GM21717 (cell line): ENCODE results near the gene TSHB.

ENCODE experiments used
- ATAC-seq: cut with Tn5 transposase; IDR thresholded peaks from one replicate; pipeline ENCODE4 v1.9.1; 2021; ENCODE audit warnings: mild to moderate bottlenecking, moderate library complexity; ENCODE audit not compliant: unreplicated experiment

The TSHB gene

DNA sequence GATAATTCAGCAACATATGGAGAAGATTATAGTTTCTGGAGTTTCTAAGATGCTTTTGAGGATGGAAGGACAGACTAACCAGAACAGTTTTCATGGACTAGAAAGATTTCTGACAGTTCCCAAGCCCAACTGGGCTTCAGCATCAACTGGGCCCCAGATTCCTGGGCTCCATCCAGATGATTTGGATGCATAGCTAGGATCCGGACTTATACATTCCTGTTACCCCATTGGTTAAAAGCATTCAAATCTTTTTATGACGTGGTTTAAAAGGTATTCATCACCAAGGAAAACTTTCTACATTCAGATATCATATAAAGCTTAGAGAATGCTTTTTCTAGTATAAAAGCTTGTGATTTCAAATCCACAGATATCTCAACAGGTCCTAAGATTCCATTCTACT is 29.7 kb downstream of the TSHB start:
- no peak for ATAC-seq

DNA sequence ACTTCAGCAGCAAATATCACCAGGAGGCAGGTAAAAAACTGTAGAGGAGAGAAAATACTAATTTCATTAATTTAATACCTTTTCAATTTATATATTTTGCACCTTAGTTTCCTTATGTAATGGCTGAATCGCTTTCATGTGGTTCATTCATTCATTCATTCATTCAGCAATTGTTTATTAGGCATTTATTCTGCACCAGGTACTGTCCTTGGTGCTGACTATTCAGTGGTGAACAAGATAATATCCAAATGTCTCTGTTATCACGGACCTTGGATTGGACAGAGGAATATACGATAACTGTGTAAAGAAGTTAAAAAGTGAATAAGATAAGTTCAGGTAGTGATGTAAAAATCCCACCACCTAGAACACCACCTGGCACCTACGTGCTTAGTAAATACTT is 30.9 kb downstream of the TSHB start:
- no peak for ATAC-seq

DNA sequence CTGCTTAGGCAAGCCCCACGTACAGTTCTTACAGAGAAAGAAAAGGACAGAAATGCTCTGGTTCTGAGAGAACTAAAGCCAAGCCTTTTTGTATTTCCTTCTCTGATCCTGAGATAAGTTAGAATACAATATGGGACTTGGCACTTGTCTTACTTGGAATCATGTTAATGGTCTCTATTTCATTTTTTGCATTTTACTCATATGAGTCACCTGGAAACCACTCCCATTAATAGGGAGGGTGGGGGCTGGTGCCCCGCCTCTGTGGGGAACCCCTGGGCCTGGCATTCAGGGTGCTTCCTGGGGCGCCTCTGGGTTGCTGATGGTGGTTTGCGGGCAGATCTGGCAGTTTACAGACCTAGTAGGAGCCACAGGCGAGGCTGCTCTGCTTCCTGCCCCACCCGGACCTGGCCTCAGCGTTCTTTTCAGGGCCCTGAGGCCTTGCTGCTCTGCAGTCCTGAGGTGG is 32.9 kb downstream of the TSHB start:
- ATAC-seq, result peak; percentile 85

DNA sequence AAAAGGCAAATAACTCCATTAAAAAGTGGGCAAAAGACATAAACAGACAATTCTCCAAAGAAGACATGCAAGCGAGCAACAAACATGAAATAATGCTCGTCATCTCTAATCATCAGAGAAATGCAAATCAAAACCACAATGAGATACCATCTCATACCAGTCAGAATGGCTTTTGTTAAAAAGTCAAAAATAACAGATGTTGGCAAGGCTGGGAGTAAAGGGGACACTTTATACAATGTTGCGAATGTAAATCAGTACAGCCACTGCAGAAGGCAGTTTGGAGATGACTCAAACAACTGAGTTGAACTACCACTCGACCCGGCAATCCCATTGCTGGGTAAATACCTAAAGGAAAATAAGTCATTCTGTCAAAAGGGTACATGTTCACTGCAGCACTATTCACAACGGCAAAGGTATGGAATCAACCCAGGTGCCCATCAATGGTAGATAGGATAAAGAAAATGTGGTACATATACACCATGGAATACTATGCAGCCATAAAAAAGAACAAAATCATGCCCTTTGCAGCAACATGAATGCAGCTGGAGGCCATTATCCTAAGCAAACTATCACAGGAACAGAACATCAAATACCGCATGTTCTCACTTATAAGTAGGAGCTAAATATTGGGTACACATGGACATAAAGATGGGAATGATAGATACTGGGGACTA is 33.7 kb downstream of the TSHB start:
- no peak for ATAC-seq

DNA sequence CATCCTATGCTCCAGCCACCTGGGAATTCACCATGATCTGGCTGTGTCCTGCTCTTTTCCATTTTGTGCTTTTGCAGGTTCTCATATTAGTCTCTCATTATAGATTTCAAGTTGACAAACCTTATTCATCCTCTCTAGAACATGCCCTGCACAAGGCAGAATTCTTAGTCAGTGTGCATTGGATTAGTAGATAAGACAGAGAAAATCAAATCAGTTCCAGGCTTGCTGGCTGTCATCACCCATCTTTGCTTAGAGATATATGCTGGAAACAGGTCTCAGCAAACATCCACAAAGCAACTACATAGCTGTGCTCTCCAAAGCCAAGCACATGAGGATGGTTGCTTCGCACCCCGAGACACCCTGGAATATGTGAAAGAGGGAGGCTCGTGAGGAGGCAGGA is 34.8 kb downstream of the TSHB start:
- ATAC-seq, result no peak

DNA sequence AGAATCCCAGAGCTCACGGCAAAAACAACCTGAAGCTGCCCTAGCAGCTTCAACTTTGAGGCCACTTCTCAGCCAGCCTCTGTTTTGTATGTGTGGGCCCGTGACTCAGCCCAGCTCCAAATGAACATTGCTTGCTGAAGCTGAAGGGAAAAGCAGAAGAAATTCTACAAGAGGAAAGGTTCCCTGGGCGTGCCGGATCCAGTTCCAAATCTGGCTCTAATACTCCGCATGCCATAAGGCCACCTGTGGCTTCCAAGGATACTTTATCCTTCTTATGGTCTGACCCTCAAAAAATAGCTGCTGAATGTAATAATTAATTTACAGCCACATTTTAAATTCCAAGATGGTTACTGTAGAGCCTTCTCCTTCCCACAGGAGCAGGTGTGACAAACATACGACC is 35.4 kb downstream of the TSHB start:
- no peak for ATAC-seq

DNA sequence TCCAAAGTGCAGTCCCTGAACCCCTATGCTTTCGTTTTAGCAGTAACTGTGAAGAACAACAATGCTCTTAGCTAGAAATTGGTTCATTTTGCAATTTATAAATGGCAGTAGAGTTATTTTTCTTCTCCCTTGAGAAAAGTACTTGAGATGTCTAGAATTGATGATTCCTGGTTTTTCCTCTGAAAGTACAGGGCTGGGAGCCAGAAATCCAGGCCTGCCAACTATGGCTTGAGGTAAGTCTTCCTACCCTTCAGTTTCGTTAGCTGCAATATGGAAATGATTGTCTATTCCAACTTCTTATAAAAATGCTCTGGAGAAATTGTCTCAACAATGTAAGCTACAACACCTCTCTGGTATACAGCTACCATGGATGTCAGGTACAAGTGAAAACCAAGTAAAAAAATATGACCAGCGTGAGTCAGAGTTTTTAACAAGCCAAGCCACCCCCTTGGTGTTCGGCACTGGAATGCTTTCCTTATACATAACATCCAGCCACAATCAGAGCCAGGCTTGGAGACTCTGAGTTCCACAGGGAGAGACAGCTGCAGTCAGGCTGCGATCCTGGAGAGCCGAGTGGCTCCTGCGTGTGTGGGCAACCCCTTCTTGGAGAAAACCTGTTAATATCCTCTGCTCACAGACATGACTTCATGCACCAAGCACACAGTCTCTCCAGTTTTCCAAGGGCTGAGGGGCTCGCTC is 37.7 kb downstream of the TSHB start:
- ATAC-seq, result no peak

DNA sequence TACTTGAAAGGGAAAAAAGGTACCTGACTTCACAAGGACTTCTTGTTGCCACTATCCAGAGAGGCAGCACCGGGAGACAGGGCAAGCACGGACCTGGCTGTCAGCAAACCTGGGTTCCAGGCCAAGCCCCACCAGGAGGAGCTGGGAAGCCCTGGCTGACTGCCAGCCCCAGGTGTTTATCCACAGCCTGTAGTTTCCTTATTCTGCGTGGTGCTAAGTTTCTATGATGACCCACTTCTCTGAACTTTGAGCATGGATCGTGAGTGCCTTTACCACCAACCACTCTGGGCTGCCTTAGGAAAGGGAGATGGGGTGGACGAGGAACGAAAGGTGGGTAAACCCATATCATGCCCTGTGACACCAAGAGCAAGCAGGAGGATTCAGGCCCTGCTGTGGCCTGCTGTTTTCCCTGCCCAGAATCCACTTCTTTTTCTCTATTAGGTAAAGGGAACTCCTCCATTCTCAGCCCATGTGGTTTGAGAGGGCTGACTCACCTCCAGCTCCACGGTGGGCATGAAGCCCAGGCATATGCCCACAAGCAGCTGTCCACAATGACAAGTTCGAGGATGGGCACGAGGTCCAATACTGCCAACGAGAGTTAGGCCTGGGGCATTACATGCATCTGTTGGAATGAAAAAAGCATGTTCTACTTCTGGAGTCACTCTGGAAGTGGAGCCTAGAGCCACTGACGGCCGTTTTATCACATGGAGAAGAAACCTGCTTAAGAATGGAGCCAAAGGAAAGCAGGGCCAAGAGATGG is 39.4 kb downstream of the TSHB start:
- no peak for ATAC-seq

DNA sequence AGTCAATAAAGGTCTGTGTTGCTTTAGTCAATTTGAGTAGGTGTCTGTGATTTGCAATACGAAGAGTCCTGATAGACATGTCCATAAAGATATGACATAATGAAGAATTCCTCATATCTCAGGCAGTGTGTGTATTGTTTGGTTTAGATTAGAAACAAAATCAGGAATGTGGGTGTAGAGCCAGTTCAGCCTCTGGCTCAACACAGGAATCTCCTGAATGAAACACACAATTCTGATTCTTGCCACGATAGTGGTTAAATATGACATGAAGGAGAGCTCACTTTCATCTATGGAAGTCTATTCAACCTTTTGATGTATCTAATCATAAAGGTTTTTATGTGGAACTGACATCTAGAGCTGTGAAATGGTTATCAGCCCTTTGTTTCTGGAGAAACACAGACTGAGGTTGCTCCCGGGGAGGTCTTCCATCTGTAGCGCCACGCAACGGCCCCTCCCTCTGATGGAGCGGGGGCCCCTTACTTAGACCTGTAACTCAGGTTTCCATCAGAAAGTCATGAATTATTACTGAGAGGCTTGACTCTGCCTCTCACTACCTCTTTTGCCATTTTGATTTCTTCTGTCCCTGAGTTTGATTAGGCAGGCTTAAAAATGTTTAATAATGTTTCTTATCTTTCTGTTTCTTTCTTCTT is 40.2 kb downstream of the TSHB start:
- ATAC-seq, result no peak

DNA sequence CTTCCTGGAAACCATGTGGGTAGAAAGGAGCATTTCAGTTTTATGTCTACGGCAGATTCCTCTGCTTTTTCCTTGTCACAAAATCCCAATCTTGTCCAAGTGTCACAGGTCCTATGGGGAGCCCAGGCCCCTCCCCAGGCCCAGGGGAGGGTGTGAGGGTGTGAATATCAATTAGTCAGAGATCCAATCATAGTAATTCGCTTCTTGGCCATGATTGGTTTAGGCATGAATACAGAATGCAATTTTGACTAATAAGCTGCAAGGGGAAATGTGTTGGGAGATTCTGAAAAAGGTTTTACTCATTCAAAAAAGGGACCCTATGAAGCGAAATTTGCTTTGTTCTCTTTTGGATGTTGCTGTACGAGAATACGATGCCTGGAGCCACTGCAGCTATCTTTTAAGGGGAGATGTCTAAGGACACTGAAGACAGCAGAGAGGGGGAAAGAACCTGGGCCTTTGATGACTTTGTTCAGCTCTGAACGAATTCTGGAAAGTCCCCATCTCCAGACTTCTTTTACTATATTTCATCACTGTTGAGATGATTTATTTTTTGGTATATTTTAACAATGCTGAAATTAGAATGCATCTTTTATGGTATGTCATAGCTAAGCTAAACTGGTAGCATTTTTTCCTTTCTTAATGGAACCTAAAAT is 41.5 kb downstream of the TSHB start:
- no peak for ATAC-seq

DNA sequence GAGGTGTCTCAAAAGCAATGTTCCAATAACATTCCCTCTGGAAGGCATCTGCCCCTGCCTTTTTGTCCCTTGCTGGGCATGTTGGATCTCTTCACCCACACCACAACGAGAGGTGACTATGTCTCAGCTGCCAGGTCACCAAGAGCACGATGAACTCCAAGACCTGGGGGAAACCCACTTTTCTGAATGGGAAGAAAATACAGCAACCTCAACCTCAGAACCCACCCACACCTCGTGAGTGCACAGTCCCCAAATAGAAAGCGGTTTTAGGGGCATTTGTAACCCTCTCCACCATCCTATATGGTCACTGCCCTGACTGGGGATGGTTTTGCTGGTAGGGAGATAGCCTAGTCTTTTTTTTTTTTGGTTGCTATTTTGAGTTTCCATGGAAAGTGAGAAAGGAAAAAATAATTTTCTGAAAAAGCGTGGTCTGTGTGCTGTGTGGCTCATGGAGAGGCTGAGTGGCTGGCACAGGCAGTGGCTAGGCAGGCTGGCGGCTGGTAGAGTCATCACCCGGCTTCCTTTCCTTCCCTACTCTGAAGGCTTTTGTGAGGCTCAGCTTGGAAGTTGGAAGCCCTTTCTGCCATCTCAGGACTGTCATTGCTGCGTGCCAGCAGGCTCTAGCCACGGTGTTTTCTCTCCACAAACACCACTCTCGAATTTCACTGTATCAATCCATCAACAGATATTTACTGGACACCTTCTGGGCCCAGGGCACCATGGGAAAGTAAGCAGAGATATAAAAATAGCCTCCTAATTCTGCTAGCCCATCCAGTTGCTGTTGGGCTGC is 43.9 kb downstream of the TSHB start:
- ATAC-seq, result no peak

DNA sequence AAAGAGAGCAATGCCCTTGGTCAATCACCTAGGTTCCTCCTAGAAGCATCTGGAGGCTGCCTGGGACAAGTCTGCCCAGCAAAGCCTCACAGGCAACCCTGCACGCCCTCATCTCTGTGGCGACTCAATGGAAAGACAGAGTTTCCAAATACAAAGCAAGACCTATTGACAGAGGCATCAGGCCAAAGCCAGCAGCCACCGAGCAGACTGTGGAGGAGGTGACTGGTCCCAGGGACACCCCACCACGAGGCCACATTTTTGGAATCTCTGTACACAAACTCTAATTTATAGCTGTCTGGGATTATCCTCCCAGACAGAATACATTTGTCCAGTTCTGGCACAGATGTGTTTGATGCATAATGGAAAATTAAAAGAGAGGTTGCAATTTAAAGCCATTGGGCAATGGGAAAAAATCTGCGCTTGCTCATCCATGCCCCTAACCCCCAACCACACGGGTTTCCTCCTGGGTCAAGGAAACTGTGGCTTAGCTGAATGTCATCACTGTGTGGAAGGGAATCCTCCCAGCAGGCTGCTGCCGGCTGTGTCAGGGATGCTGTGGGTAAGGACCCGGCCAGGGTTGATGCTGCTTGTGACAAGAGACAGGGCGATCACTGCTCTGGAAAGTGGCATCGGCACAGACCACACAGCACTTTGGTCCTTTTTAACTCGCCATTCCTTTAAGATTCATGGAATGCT is 45.4 kb downstream of the TSHB start:
- no peak for ATAC-seq

DNA sequence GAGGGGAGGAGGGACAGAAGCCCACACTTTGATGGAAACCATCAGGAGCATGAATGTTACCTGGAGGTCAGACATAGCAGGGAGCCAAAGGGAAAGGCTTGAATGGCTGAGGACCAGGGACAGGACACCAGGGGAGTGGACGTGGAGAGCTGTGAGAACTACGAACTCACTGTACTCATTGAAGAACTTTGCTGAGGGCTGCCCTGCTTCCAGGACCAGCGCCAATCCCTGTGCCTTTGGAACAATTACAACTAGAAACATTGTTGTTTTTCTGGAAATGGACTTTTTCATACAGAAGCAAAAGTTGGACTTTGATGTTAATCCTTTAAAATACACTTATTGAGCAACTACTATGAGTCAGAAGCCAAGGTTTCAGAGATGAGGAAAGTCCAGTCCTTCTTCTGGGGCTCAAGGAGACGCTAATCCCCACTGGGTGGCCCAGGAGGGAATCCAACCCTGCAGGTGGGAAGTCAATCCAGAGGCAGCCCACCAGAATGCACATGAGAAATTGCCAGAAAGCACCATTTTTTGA is 46.8 kb downstream of the TSHB start:
- no peak for ATAC-seq

DNA sequence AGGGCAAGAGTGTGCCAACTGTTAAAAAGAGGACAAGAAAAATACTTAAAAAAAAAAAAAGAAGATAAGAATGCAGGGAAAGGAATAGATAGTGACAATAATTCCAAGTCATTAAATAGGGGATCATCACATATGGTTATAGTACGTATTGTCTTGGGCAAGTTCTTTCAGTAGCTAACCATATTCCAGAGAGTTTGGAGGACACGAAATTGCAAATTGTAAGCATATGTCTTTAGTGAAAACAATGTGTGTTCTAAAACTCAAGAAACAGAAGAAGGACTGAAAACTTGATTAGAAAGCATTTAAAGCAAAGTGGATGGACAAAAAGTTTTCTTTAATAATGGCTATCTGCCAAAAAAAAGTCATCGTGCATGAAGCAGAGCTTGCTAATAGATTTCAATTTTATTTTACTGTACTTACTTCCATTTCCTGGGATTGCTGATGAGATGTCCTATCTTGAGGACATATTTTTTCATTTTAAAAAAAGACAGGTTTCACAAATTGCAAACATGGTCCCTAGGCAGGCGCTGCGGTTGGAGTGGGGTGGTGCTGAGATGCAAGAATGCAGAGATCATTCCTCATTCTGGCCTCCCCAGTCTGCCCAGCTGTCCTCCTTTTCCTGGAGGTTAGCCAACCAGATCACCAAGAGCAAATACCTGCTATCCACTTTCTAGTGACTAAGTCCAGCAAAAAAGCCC is 47.8 kb downstream of the TSHB start:
- no peak for ATAC-seq

DNA sequence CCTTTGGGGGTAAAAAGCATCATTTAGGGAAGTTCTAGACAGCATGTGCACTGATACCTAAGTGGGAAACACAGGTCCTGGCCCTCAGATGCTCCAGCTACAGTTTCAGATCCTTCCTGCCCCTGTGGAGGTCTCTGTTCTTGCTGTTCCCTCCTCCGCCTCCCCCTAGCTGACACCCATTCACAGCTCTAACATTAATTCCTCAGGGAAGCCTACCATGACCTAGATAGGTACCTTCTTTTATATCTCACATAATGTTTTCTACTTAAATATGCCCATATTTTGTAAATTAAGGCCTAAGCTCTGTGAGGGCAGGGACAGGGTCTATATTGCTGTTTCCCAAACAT is 48.3 kb downstream of the TSHB start:
- no peak for ATAC-seq

DNA sequence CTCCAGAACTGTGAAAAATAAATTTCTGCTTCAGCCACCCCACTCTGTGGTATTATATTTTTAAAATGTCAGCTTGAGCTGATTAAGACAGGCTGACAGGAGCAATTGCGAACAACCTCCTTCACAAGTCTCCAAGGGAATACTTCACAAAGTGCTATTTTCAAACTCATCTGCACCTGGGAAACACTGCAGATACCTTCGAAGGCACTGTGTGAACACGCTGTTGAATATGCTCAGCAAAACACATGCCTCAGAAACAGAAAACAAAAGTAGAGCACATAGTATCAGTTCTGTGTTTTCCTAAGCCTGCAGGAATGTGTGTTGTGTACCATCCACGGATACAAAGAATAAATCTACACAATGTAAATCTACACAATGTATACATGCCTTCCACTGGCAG is 49.1 kb downstream of the TSHB start:
- no peak for ATAC-seq

DNA sequence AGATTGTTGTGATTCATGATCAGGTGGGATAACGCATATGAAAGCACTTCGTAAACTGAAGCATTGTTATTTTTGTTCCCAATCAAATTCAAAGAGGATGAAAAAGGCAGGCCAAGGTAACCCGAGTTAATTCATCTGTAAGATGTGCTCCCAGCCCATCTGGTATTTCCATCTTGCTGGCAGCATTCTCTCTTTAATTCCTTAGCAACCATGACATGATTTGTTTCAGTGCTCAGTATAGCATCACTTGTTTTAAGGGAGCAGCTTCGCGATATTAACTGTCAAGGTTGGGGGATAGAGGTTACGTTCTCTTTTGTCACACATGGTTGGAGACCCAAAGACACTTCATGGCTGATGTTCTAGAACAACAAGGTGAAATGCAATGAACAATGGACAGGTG is 53.3 kb downstream of the TSHB start:
- ATAC-seq, result no peak
